Kidney (tissue), 14 donors: ENCODE measurements around the gene RASGRF1. TPM values are rescaled to one million over a fixed set of nuclear protein-coding genes. Genes with fewer than 3 reads are reported as not detected.

Experiments used
- DNase-seq, 5 donors: peaks; one replicate each; pipeline ENCODE4 v3.0.0-alpha.2; 2013 to 2020
- FAIRE-seq: peaks from 2 replicates; lab custom pipeline; 2012; peaks lifted over from hg19 to GRCh38; lab: Jason Lieb, UNC
- H3K27ac ChIP-seq, 2 donors: one replicate each; pipeline ENCODE4 v1.7.0; 2013; ENCODE audit warnings: low read depth in 2 of 2, low read length in 2 of 2, inconsistent platforms in 1 of 2
- H3K27me3 ChIP-seq: one replicate; pipeline ENCODE4 v1.7.1; 2013; ENCODE audit warnings: low read length, inconsistent platforms; ENCODE audit not compliant: control insufficient read depth, insufficient read depth
- H3K36me3 ChIP-seq, 3 donors: one replicate each; pipeline versions ENCODE4 v1.7.0 to v1.7.1; 2013; ENCODE audit warnings: low read length in 3 of 3, control low read depth in 1 of 3, inconsistent platforms in 1 of 3; ENCODE audit not compliant: insufficient read depth in 3 of 3, control insufficient read depth in 2 of 3
- H3K4me1 ChIP-seq, 3 donors: one replicate each; pipeline versions ENCODE4 v1.7.0 to v1.7.1; 2013; ENCODE audit warnings: low read length in 3 of 3, inconsistent platforms in 1 of 3, low read depth in 1 of 3; ENCODE audit not compliant: control insufficient read depth in 2 of 3, insufficient read depth in 2 of 3
- H3K4me3 ChIP-seq, 3 donors: one replicate each; pipeline versions ENCODE4 v1.7.0 to v1.8.1; 2013; ENCODE audit warnings: low read length in 3 of 3, control low read depth in 1 of 3, inconsistent platforms in 1 of 3
- H3K9ac ChIP-seq, 3 donors: one replicate each; pipeline versions ENCODE4 v1.7.0 to v1.7.1; 2013; ENCODE audit warnings: low read length in 3 of 3, control low read depth in 1 of 3, inconsistent platforms in 1 of 3
- H3K9me3 ChIP-seq, 3 donors: one replicate each; pipeline versions ENCODE4 v1.7.0 to v1.7.1; 2013; ENCODE audit warnings: low read length in 3 of 3, control low read depth in 1 of 3, inconsistent platforms in 1 of 3; ENCODE audit not compliant: control insufficient read depth in 2 of 3, insufficient read depth in 1 of 3
- CTCF ChIP-seq: IDR thresholded peaks from 3 replicates; pipeline ENCODE4 v1.5.1; 2012; ENCODE audit warnings: mild to moderate bottlenecking, moderate library complexity, borderline replicate concordance; ENCODE audit not compliant: insufficient read depth; ENCODE audit errors: extremely low read depth
- intact Hi-C: fragments of 100-400 bp; cut with DNase I; formaldehyde crosslinking; loops from one replicate; pipeline ENCODE4 v1.11.1; 2022
- polyA plus RNA-seq: library from polyadenylated mRNA; stranded (reverse); fragments of 350-450 nt; fragmentation: Illumina TruSeq; extraction: RNeasy Lipid Tissue Mini Kit (QIAGEN cat#74804); gene quantifications from one replicate; pipeline ENCODE4 v1.2.3, GENCODE V29; 2014; ENCODE audit warnings: low read depth, low replicate concordance; ENCODE audit not compliant: insufficient read depth
- total RNA-seq: library from RNA; stranded (reverse); fragmentation: NEBNext Ultra II Directional; extraction: Animal tissue kit (Norgen Biotek cat#: 25700); gene quantifications from one replicate; pipeline ENCODE4 v1.2.1, GENCODE V29; 2021
- donor health status: control.
- donor health status: control.
- donor health status: control.
- donor health status: control.
- donor health status: control.
- donor health status: DM: yes; HTN: yes; CAD: no.
- donor health status: Normal renal cell carcinoma (clear cell type).

Gene RASGRF1
- total and polyA plus RNA-seq, 2 donors from 2014 or later: 0.98 to 4.2 TPM

- intact Hi-C loops: no loop called here
- Histone ChIP-seq H3K36me3 (peaks cover 5 to 51% (median 43%) of the 10 kb centered on the region in 3 donors), H3K27ac (no peak overlapping the region), H3K9ac (no peak overlapping the region), H3K27me3 (no peaks in the 10 kb centered on the region), H3K4me3 (no peak overlapping the region), H3K9me3 (no peaks in the 10 kb centered on the region), H3K4me1 (no peaks in the 10 kb centered on the region)
- FAIRE-seq: no peak
- no peak for TF ChIP-seq CTCF
- DNase-seq: no peak
Measured at GRCh38 chr15:78922527-78922926, 168.1 kb downstream of the RASGRF1 start.

GRCh38 chr15:78921940-78922339 lies 168.6 kb downstream of the RASGRF1 start:
- Histone ChIP-seq H3K36me3 (peaks cover 5 to 46% (median 37%) of the 10 kb centered on the region in 3 donors), H3K4me3 (no peak overlapping the region), H3K4me1 (peaks cover 0 to 1% (median 0%) of the 10 kb centered on the region in 3 donors), H3K27me3 (no peaks in the 10 kb centered on the region), H3K9me3 (no peaks in the 10 kb centered on the region), H3K27ac (no peak overlapping the region), H3K9ac (no peak overlapping the region)
- DNase-seq (no peak), FAIRE-seq (no peak)
- intact Hi-C loops: no loop called here
- TF ChIP-seq CTCF: no peak

GRCh38 chr15:78921517-78921916 lies 169.1 kb downstream of the RASGRF1 start:
- no peak for DNase-seq
- intact Hi-C loops: no loop called here
- peaks cover under 1 to 41% (median 34%) of the 10 kb centered on the region in 3 donors for H3K36me3 ChIP-seq

More at GRCh38 chr15:78921517-78921916, 169.1 kb downstream of the RASGRF1 start:
- peaks cover 0 to 2% (median 0%) of the 10 kb centered on the region in 3 donors for H3K4me1 ChIP-seq
- no peak overlapping the region for H3K4me3 ChIP-seq
- no peak overlapping the region for H3K9ac ChIP-seq
- H3K27ac ChIP-seq: no peak overlapping the region
- no peak for FAIRE-seq
- H3K27me3 ChIP-seq: no peaks in the 10 kb centered on the region
- no peak for TF ChIP-seq CTCF
- H3K9me3 ChIP-seq: no peaks in the 10 kb centered on the region
